HG03378 (cell line): ENCODE data around the gene PRSS21.

Experiments
- ATAC-seq: cut with Tn5 transposase; IDR thresholded peaks from one replicate; pipeline ENCODE4 v1.9.1; 2021; ENCODE audit warnings: mild to moderate bottlenecking, moderate library complexity; ENCODE audit not compliant: unreplicated experiment

Gene PRSS21

GRCh38 chr16:2841606-2842339, 24.7 kb downstream of the PRSS21 start:
- no peak for ATAC-seq

- ATAC-seq, result no peak
Measured at GRCh38 chr16:2842340-2843000, 25.4 kb downstream of the PRSS21 start.

DNA sequence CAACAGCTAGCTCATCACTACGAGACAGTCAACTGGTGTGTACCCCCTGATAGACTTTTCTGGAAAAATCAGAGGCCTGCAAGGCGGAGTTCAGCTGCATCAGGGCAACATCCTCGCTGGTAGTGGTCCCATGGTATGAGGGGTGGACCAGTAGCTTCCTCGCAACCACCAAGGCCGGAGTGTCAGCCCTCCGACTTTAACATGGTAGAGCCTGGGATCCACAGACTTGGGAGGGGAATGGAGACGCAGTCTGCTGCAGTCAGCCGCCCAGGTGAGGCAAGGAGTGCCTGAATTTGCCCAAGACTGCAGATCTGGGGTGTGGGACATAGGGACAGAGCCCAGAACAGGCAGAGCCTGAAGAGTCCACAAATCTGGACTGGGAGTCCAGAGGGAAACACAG, 26.5 kb downstream of the PRSS21 start:
- no peak for ATAC-seq

- no peak for ATAC-seq
Measured at GRCh38 chr16:2845116-2845515, 28.1 kb downstream of the PRSS21 start.

DNA sequence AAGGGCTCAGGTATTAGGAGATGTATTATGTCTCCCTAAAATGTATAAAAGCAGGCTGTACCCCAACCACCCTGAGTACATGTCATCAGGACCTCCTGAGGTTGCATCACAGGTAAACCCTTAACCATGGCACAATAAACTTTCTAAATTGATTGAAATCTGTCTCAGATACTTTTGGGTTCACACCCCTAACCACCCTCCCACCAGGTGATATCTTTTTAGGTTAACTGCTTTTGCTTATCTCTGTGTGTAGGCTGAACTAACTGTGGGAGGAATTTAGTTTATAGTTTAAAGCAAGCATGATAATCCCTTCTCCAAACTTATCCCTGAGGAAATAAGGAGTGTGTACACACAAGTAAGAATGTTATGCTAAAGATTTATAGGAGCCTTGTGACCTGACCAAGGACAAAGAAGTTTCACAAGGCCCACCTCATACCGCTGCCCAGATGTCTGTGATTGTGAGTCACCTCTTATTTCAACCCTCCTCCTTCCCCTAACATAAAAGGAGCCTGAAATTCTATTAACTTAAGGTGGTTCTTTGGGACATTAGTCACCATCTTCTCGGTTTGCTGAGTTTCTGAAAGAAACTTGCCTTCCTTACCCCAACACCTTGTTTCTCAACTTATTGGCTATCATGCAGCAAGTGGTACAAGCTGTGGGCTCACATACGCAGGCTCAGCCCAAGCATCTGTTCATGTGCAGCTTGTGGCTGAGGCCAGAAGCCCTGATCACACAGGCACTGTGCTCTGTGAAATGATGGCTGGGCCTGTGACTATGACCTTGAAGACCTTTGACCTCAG, 29.7 kb downstream of the PRSS21 start:
- ATAC-seq, result no peak

DNA sequence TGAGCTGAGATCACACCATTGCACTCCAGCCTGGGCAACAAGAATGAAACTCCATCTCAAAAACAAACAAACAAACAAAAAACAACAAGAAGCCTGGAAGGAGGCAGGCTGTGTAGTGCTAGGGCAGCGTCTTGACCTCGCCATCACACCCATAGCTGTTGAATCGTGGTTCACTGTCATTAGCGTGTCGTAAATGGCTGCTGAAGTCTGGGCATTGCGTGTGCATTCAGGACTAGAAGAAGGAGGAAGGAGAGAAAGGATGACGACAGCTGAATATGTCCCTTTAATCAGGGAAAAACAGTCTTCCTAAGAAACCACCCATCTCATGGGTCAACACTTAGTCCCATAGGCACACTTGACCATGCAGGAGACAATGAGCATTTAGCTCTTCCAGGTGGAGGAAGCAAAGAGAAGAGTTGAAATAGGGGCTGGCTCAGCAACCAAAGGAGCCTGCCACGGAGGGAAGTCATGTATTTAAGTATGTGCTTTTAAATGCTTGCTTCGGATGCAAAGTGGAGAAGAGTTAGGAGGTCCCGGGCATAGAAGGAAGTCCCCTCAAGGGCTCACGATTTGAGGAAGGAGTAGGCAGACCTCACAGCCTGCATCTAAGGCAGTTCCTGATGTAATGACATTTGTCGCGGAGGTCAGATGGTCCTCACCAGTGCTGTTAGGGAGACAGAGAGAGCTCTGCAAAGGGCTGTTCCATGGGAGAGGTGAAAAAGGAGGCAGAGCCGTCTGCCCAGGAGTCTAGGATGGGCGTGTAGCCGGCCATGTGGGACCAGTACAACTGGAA, 32.1 kb downstream of the PRSS21 start:
- no peak for ATAC-seq

DNA sequence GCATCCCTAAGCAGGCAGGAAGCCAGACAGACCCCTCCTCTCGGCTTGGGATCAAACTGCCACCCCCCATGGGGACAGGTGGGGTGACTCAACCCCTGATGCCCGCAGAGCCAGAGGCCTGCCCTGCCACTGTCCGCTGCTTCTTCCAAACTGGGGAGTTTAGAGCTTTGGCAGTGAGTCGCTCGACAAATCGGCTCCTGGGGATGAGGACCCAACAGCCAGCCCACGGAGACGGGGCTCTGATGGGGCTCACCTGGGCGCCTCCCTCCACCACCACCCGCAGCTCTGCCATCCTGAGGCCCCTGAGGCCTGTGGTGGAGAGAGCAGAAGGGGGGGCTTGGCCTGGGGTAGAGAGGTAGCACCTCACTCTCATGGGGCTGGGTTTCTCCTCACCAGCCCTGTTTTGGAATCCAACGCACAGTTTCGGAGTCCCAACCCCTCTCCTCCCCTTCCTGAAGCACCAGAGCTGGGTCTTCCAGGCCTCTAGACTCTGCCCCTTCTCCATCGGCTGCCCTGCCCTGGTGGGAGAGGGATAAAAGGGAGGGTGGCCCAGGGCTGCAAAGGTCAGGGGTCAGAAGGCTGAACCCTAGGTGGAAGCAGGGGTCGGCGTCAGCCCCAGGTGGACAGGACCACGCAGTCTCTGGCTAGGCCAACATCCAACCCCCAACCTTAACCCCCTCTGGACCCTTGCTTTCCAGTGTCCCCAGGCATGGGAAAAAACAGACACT, 35.1 kb downstream of the PRSS21 start:
- no peak for ATAC-seq

DNA sequence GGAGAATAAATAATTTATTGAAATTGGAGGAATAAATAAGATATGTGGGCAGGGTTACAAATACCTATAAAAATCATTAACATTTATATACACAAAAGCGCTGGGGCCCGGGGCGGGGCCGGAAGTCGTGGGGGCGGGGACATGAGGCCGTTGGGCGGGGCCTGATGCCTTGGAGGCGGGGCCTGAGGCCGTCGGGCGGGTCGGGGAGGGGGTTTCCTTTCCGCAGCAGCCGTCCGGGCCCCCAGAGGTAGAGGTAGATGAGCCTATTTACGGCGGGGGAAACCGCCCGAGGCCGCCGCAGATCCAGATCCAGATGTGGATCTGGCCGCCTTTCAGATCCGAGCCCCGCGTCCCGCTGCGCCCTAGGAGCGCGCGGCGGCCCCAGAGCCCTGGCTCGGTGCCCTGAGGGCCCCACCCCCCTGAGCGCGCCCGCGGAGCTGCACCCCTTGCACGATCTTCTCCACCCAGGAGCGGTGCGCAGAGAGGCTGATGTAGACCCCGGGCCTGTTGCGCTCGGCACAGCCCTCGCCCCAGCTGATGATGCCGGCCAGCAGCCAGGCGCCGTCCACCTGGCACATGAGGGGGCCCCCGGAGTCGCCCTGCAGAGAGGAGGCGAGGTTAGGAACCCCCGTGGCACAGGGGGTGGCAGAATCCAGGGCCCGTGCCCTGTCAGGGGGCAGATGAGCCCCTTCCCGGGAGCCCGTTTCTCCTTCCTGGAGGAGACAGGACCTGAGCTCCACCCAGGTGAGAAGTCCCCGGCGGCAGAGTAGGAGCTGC, 35.9 kb downstream of the PRSS21 start:
- ATAC-seq, result no peak

DNA sequence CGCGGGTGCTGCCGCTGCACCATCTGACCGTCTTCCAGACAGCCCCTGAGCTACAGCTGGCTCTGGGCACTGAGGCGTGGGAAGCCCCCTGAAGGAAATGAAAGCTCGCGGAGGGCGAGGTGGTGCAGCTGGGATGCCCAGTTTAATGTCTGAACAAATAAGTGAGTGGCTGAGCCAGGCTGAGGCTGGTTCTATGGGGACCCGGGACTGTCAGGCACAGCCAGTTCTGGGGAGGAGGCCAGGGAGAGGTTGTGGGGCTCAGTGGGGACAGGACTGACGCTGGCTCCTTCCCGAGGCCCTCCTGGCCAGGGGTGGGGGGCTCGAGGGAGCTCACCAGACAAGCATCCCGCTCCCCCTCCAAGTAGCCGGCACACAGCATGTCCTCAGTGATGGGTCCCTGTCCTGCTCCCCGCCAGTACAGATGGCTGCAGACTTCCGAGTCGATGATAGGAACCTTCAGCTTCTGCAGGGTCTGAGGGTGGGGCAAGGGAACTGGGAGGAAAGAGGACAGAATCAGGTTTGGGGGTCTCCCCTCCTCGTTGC, 36.6 kb downstream of the PRSS21 start:
- ATAC-seq, result no peak

DNA sequence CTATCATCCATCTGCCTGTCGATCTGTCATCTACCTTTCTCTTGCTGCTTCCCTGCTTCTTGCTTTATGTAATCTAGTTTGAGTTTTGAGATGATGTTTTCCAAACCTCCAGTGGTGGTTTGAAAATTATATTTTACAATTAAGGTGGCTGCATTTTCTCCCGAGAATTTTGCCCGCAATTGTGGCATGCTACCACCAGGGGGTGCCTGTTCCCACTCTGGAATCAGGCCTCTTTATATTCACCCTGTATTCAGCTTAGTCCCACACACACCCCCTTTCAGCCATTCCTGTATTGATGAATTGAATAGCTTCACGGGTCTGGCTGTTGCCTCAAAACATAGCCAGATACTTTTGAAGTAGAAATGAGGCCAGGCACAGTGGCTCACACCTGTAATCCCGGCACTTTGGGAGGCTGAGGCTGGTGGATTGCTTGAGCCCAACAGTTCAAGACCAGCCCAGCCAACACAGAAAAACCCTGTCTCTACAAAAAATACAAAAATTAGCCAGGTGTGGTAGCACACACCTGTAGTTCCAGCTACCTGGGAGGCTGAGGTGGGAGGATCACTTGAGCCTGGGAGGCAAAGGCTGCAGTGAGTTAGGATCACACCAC, 37.8 kb downstream of the PRSS21 start:
- ATAC-seq, result no peak

GRCh38 chr16:2855536-2855935, 38.5 kb downstream of the PRSS21 start:
- ATAC-seq, result no peak

DNA sequence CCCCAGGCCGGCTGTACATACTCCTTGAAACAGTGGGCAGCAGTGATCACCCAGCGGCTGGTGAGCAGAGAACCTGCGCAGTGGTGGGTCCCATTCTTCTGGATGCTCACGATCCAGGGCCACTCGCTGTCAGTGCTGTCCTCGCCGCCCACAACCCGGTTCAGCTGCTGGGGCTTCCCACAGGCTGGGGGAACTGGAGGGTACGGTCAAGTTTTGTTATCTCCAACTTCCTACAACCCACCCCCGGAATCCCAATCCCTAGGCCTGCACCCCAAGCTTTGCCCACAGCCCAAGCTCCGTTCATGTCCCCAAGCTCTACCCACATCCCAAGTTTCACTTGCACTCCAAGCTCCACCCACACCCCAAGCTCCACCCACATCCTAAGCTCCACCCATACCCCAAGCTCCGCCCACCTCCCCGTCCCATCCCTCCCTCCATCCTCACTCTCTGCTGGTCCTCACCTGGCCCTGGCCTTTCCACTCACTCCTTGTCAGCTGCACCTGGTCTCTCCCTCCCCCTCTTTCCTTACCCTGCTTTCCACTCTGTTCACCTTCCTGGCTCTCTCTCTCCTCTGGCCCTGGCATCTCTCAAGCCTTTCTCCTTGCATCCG, 39.1 kb downstream of the PRSS21 start:
- no peak for ATAC-seq

GRCh38 chr16:2856686-2857450, 39.8 kb downstream of the PRSS21 start:
- no peak for ATAC-seq

DNA sequence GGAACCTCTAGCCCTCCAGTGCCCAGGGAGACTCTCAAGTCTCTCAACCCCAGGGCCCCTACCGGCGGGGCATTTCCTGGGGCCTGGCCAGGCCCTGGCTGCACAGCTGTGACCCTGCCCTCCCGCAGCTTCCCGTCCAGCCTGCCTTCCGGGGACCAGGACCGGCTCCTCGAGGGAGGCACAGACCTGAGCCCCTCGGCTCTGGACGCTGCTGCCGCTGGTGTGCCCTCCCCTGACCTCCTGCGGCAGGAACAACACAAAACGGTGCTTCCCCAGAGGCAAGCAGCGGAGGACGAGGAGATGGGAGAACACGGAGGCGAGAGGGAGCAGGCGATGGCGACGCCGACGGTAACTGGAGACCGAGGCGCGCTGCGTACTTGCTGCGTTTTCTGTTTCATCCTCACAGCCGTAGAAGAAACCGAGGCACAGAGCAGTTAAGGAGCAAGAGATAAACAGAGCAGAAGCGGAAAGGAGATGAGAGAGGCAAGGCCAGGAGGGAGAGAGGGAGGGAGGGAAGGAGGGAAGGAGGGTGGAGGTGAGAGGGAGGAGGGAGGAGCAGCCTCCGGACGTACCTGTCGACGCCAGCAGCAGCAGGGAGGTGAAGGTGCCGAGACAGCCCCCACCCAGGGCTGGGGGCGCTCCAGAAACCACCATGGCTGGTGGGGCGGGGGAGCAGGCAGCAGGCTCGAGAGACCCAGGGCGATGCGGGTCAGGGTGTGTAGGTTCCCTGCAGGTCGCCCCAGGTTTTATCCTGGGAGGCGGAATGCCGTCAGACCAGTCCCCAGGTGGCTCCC, 40.6 kb downstream of the PRSS21 start, which contains the start of gene PRSS22:
Gene PRSS22, minus strand, starts transcription at position 720 of the 794 bp plus-strand sequence. Its CDS starts 66 bp downstream, at position 654.
- no peak for ATAC-seq

DNA sequence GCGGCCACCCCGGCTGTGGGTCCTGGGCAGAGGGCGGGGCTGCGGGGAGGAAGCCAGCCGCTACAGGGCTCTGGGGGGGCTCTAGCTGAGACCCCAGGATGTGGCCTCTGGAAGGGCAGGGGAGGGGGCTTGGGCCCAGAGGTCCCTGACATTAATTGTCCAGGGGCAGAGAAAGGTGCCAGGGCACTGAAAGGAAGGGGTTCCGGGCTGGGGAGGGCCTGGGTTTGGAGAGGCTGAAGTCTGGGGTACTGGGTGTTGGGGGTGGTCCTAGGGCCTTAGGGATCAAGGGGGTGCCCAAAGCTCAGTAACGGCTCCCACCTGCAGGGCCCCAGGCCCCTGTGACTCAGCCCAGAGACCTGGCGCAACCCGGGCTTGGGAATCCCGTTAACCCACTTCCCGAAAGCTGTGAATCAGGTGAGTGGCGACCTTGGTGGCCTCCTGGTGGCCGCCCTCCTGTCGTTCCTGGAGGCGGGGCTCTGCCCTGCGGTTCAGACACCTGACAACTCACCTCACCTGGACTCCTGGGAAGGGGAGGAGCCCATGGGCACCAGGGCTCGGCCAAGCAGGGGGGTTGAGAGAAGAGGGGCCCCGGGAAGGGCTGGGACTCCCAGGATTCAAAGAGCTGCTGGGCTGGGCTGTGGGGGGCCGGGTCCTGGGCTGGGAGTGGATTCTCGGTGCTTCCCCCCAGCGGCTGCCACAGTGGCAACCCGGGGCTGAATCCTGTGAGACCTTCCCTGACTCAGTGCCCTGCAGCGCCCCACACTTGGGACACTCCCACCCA, 41.4 kb downstream of the PRSS21 start:
- no peak for ATAC-seq

GRCh38 chr16:2859686-2860265, 42.7 kb downstream of the PRSS21 start:
- ATAC-seq, result no peak
